NCI-H2227 (cell line): Measurements from ENCODE around the gene PXDC1.
"Not testable (repeated sequence)": the region's sequence is repeated elsewhere in the genome, so short reads cannot be mapped to it uniquely, and the experiment has no call there.

ENCODE experiments used
- DNase-seq: peaks from one replicate; lab custom pipeline; 2025; ENCODE audit not compliant: unreplicated experiment; lab: John Stamatoyannopoulos, UW

PXDC1 gene

GRCh38 chr6:3714111-3714510, 37.4 kb downstream of the PXDC1 start:
- no peak for DNase-seq

- no peak for DNase-seq
These were observed 38.5 kb downstream of the PXDC1 start for GRCh38 chr6:3712827-3713665.

- DNase-seq, result no peak
These were observed 39.7 kb downstream of the PXDC1 start for GRCh38 chr6:3711776-3712175.

- DNase-seq, result no peak
These were observed 41.1 kb downstream of the PXDC1 start for GRCh38 chr6:3710403-3710802.

- no peak for DNase-seq
These were observed 43.0 kb downstream of the PXDC1 start for GRCh38 chr6:3708540-3708939.

- DNase-seq, result no peak
These were observed 43.6 kb downstream of the PXDC1 start for GRCh38 chr6:3707751-3708412.

GRCh38 chr6:3707024-3707423, 44.5 kb downstream of the PXDC1 start:
- no peak for DNase-seq

- DNase-seq, result no peak
These were observed 45.0 kb downstream of the PXDC1 start for GRCh38 chr6:3706547-3706946.

GRCh38 chr6:3701631-3702030, 49.9 kb downstream of the PXDC1 start:
- peak; percentile 52 for DNase-seq

- no peak for DNase-seq
These were observed 52.3 kb downstream of the PXDC1 start for GRCh38 chr6:3699231-3699630.

GRCh38 chr6:3698021-3698420, 53.5 kb downstream of the PXDC1 start:
- no peak for DNase-seq

- no peak for DNase-seq
These were observed 53.9 kb downstream of the PXDC1 start for GRCh38 chr6:3697609-3698008.

GRCh38 chr6:3696525-3697088, 54.9 kb downstream of the PXDC1 start:
- no peak for DNase-seq

GRCh38 chr6:3695065-3695817, 56.3 kb downstream of the PXDC1 start:
- no peak for DNase-seq

GRCh38 chr6:3693831-3694230, 57.7 kb downstream of the PXDC1 start:
- DNase-seq, result no peak

GRCh38 chr6:3690506-3690905, 61.0 kb downstream of the PXDC1 start:
- no peak for DNase-seq

GRCh38 chr6:3687847-3688246, 63.7 kb downstream of the PXDC1 start:
- peak; percentile 30 for DNase-seq

GRCh38 chr6:3683331-3683730, 68.2 kb downstream of the PXDC1 start:
- no peak for DNase-seq

GRCh38 chr6:3678946-3679345, 72.6 kb downstream of the PXDC1 start:
- DNase-seq, result no peak

GRCh38 chr6:3677751-3678150, 73.8 kb downstream of the PXDC1 start:
- DNase-seq, result not testable (repeated sequence)

GRCh38 chr6:3677351-3677750, 74.2 kb downstream of the PXDC1 start:
- not testable (repeated sequence) for DNase-seq
